GM23338 (cell line): ENCODE results near the gene HNRNPL. TPM values are rescaled to one million over a fixed set of nuclear protein-coding genes. Genes with fewer than 3 reads are reported as not detected.
"Not testable (repeated sequence)": the region's sequence is repeated elsewhere in the genome, so short reads cannot be mapped to it uniquely, and the experiment has no call there.

Experiments
- ATAC-seq: fragments of 200-7000 bp; cut with Tn5 transposase; 3 replicates; pipeline ENCODE4 v1.9.1; 2020
- DNase-seq: peaks from one replicate; pipeline ENCODE4 v3.0.0-alpha.2; 2015; ENCODE audit warnings: low spot score
- H2AFZ ChIP-seq: fragments of 200-600 bp; sonication (generic); 2 replicates; pipeline ENCODE4 v1.8.0; 2016; ENCODE audit warnings: antibody characterized with exemption, mild to moderate bottlenecking, moderate library complexity
- H3F3A ChIP-seq: fragments of 200-600 bp; sonication (generic); replicated peaks from 2 replicates; pipeline ENCODE4 v1.8.0; 2017; ENCODE audit warnings: antibody characterized with exemption, mixed run types, low read depth
- H3K27ac ChIP-seq: fragments of 200-600 bp; sonication (generic); 2 replicates; pipeline ENCODE4 v1.6.1; 2016; ENCODE audit warnings: low read depth
- H3K27me3 ChIP-seq: fragments of 200-600 bp; sonication (generic); 2 replicates; pipeline ENCODE4 v1.8.0; 2016; ENCODE audit warnings: mild to moderate bottlenecking, mixed run types, moderate library complexity; ENCODE audit not compliant: insufficient read depth
- H3K36me3 ChIP-seq: fragments of 200-600 bp; sonication (generic); 2 replicates; pipeline ENCODE4 v1.8.0; 2016; ENCODE audit warnings: mild to moderate bottlenecking; ENCODE audit not compliant: insufficient read depth
- H3K4me1 ChIP-seq: fragments of 200-600 bp; sonication (generic); 2 replicates; pipeline ENCODE4 v1.8.0; 2016; ENCODE audit warnings: mild to moderate bottlenecking, moderate library complexity; ENCODE audit not compliant: insufficient read depth
- H3K4me2 ChIP-seq: fragments of 200-600 bp; sonication (generic); 2 replicates; pipeline ENCODE4 v1.7.1; 2017; ENCODE audit warnings: mixed run types
- H3K4me3 ChIP-seq: fragments of 200-600 bp; sonication (generic); 2 replicates; pipeline ENCODE4 v1.6.1; 2016; ENCODE audit warnings: mixed run types
- H3K79me2 ChIP-seq: fragments of 200-600 bp; sonication (generic); replicated peaks from 2 replicates; pipeline ENCODE4 v1.8.0; 2017; ENCODE audit warnings: mild to moderate bottlenecking; ENCODE audit not compliant: insufficient read depth
- H3K9me2 ChIP-seq: fragments of 200-600 bp; sonication (generic); 2 replicates; pipeline ENCODE4 v1.8.0; 2017; ENCODE audit not compliant: insufficient read depth
- H4K20me1 ChIP-seq: fragments of 200-600 bp; sonication (generic); replicated peaks from 2 replicates; pipeline ENCODE4 v1.8.0; 2017; ENCODE audit warnings: mild to moderate bottlenecking; ENCODE audit not compliant: insufficient read depth
- H3K27ac Mint-ChIP-seq: 2 replicates; pipeline ENCODE4 v1.8.0; 2020; ENCODE audit warnings: inconsistent platforms, mild to moderate bottlenecking, moderate library complexity, mixed read lengths
- H3K27me3 Mint-ChIP-seq: 3 replicates; pipeline ENCODE4 v1.8.0; 2022; ENCODE audit warnings: low read depth, mild to moderate bottlenecking, moderate library complexity, mixed read lengths, inconsistent platforms; ENCODE audit not compliant: insufficient read depth, poor library complexity
- H3K36me3 Mint-ChIP-seq: 3 replicates; pipeline ENCODE4 v1.8.0; 2021; ENCODE audit warnings: low read depth, mild to moderate bottlenecking, inconsistent platforms, moderate library complexity, mixed read lengths
- H3K4me1 Mint-ChIP-seq: 3 replicates; pipeline ENCODE4 v1.8.0; 2020; ENCODE audit warnings: mild to moderate bottlenecking, inconsistent platforms, mixed read lengths
- H3K4me3 Mint-ChIP-seq: 3 replicates; pipeline ENCODE4 v1.8.0; 2021; ENCODE audit warnings: moderate library complexity, mild to moderate bottlenecking, inconsistent platforms, mixed read lengths
- H3K9me3 Mint-ChIP-seq: 3 replicates; pipeline ENCODE4 v1.8.0; 2020; ENCODE audit warnings: moderate library complexity, mild to moderate bottlenecking, inconsistent platforms, mixed read lengths
- CREB1 ChIP-seq: fragments of 250-450 bp; sonication (Bioruptor Pico); IDR thresholded peaks from 2 replicates; pipeline ENCODE4 v1.5.0; 2020; ENCODE audit warnings: low read depth, mild to moderate bottlenecking, moderate library complexity
- ZNF462 ChIP-seq: fragments of 250-450 bp; sonication (Bioruptor Pico); IDR thresholded peaks from 2 replicates; pipeline ENCODE4 v1.5.0; 2020; ENCODE audit warnings: mild to moderate bottlenecking, moderate library complexity
- polyA plus RNA-seq: library from polyadenylated mRNA; unstranded; fragments of >200 nt; fragmentation: Nextera tagmentation; extraction: Ambion mirVana; gene quantifications from 2 replicates; pipeline ENCODE4 v1.2.1, GENCODE V29; 2016
- total RNA-seq: library from RNA; depleted of rRNA; stranded (reverse); fragments of >200 nt; shearing (Covaris generic); gene quantifications from 2 replicates; pipeline ENCODE4 v1.2.3, GENCODE V29; 2014

The HNRNPL gene
- total and polyA plus RNA-seq, 2 experiments from 2014 or later = 580 to 664 TPM

GRCh38 chr19:38792250-38793111 is 57.3 kb downstream of the HNRNPL start (continued):
- TF ChIP-seq ZNF462 (CRISPR knock-in tag) (no peak), CREB1 (CRISPR knock-in tag) (no peak)

- Histone ChIP-seq H3K27me3 (peaks cover 11% of the 10 kb centered on the region; the same call in 1 of the 2 replicates), H3K4me3 (peak overlapping the region; percentile 43; the same call in 1 of the 2 replicates), H3K4me2 (peak overlapping the region; percentile 49; the same call in 1 of the 2 replicates)
- peak; percentile 81 for ATAC-seq
- H2AFZ ChIP-seq, H3K36me3 ChIP-seq, H3K36me3 Mint-ChIP-seq, H3K4me3 Mint-ChIP-seq, H3K4me1 ChIP-seq, DNase-seq, H3K27ac Mint-ChIP-seq, H3K4me1 Mint-ChIP-seq, H4K20me1 ChIP-seq, H3K9me3 Mint-ChIP-seq, H3K27ac ChIP-seq, H3K79me2 ChIP-seq, H3K9me2 ChIP-seq, H3F3A ChIP-seq: not testable (repeated sequence)
- H3K27me3 Mint-ChIP-seq = peaks cover 18% of the 10 kb centered on the region
Measured at GRCh38 chr19:38791451-38792064, 58.2 kb downstream of the HNRNPL start.

GRCh38 chr19:38790507-38791403 is 59.0 kb downstream of the HNRNPL start:
- not testable (repeated sequence) for H3K9me2 ChIP-seq, H3F3A ChIP-seq, H3K4me3 Mint-ChIP-seq, H4K20me1 ChIP-seq, H2AFZ ChIP-seq, H3K79me2 ChIP-seq, H3K9me3 Mint-ChIP-seq, H3K27ac ChIP-seq, H3K36me3 ChIP-seq, H3K36me3 Mint-ChIP-seq, H3K27ac Mint-ChIP-seq, H3K4me1 Mint-ChIP-seq, H3K4me1 ChIP-seq
- DNase-seq (peak; percentile 20), ATAC-seq (peak; percentile 39)
- H3K27me3 Mint-ChIP-seq = peaks cover 18% of the 10 kb centered on the region
- Histone ChIP-seq H3K4me2 (peak overlapping the region; percentile 65; the same call in 1 of the 2 replicates), H3K27me3 (peaks cover 11% of the 10 kb centered on the region; the same call in 1 of the 2 replicates), H3K4me3 (peak overlapping the region; percentile 47)
